GOT3 (cell line): Measurements from ENCODE around the gene RMDN3.
A peak's percentile ranks its signal among the peaks of the same experiment; 100 is the strongest.

Source experiments
- DNase-seq: peaks from one replicate; lab custom pipeline; 2025; ENCODE audit warnings: mixed read lengths; lab: John Stamatoyannopoulos, UW

The RMDN3 gene

DNA sequence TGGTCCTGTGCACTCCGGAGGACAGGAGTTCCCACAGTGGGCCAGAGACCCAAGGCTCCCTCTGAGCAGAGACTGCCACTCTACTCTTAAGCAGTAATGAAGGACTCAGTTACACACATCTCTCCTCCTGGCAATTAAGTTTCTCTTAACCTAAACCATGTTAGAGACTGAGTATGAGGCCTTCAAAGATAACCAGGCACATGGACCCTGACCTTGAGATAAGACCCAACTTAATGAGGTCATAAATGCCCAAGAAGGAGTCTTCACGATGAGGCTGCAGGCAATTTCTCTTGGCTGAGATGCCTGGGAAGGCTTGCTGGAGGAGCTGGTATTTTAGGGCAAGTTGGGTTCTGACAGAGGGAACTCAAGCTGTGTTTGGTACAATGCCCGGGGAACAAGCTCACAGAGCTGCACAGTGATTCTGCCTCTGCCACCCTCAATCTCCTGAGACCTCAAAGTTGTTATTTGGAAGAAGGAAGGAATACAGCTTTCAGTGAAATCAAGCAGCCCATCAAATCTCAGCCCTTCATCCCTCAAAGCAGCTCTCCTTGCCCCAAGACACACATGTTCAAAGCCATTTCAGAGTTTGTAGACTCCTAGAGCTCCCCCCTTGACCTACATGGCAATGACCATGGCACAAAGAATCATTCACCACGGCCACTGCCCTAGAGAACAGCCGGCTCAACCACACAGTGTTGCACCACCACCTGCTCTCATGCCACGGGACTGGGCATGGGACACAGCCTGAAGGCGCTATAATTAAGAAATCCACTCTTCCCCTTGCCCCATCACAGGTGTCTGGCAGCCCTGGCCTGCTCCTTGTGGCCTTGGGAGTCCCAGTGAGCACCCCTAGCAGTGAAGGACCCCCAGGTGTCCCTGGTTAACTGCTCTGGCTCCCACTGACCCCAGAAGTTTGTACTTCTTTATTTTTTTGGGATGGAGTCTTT lies 7.1 kb downstream of the RMDN3 start:
- DNase-seq: no peak

GRCh38 chr15:40746916-40747418 lies 8.1 kb downstream of the RMDN3 start:
- no peak for DNase-seq

- no peak for DNase-seq
These were observed 10.3 kb downstream of the RMDN3 start for GRCh38 chr15:40744815-40745152.

GRCh38 chr15:40743921-40744814 lies 10.9 kb downstream of the RMDN3 start:
- peak; percentile 22 for DNase-seq

- no peak for DNase-seq
These were observed 11.6 kb downstream of the RMDN3 start for GRCh38 chr15:40743485-40743901.

DNA sequence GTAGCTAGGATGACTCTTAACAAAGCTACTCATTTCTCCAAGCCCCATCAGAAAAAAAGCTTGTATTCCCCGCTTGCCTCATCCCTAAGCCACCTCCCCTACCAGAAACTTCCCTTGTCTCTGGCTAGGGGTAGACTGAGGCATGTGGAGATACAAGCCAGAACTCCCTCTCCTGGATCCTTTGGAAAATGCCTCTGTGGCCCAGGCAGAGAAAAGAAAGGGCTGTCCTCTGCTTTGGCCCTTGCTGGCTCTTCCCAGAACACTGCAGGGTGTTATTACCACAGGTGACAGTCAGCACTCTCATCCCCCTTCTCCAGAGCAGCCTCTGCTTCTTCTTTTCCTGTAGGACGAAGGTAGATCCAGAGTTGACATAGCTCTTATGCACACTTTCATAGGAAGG lies 15.2 kb downstream of the RMDN3 start:
- no peak for DNase-seq

DNA sequence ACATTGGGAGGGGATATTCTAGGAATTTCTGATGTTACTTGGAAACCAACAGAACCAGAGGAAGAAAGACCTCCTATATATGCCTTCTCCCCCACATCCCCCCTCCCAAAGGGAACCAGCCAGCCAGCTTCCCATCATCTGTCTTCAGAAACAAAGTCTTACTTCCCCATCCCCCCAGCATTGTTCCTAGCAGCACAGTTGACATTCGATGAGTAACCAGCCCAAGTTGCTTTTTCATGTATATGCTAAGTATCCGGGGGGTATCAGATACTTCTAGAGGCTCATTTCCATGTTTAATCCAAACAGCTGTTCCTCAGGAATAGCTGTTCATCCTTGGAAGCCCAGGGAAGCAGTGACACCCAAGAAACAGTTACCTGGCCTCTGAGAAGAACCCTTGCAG lies 16.0 kb downstream of the RMDN3 start:
- DNase-seq: no peak

GRCh38 chr15:40737048-40737447 lies 18.0 kb downstream of the RMDN3 start:
- no peak for DNase-seq

GRCh38 chr15:40736575-40736974 lies 18.5 kb downstream of the RMDN3 start:
- DNase-seq: no peak

GRCh38 chr15:40731034-40731433 lies 24.0 kb downstream of the RMDN3 start:
- DNase-seq: no peak

DNA sequence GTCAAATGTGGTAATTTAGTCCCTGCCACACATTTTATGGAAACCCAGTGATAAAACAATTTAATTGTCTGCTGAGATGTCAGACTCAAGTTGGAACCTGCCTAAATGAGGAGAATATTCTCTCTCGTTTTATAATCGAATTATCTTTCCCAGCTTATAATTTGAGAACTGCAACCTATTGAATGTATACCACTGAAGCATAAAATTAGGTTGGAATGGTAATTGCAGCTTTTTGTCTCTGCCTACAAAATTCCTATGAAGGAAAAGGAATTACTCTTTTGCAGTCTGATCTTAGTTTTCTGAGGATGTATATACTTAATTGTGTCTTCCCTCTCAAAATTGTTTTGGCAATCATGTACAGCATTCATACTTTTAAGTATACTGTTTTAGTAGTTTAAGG lies 31.1 kb downstream of the RMDN3 start:
- no peak for DNase-seq

- DNase-seq: no peak
These were observed 32.1 kb downstream of the RMDN3 start for GRCh38 chr15:40722934-40723333.

DNA sequence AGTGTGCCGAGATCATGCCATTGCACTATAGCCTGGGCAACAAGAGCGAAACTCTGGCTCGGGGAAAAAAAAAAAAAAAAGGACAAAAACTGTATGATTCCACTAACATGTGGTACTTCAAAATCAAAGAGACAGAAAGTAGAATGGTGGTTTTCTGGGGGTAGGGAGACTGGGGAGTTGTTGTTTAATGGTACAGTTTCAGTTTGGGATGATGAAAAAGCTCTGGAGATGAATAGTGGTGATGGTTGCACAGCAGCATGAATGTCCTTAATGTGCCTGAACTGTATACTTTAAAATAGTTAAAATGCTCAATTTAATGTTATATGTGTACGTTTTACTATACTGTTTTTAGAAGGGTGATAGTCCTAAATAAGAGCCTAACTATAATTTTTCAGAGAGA lies 32.7 kb downstream of the RMDN3 start:
- no peak for DNase-seq

GRCh38 chr15:40721701-40722100 lies 33.4 kb downstream of the RMDN3 start:
- no peak for DNase-seq

DNA sequence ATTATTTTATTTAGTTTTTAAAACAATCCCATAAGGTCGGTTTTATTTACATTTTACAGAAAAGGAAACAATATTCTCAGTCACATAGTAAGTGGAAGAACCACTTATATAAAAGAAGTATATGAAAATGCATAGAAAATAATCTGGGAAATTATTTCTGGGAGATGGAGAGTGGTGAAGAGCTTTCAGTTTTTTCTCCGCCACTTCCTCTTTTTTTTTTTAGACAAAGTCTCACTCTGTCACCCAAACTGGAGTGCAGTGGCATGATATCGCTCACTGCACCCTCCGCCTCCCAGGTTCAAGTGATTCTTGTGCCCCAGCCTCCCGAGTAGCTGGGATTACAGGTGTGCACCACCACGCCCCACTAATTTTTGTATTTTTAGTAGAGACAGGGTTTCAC lies 38.9 kb downstream of the RMDN3 start:
- no peak for DNase-seq

GRCh38 chr15:40714144-40714543 lies 40.9 kb downstream of the RMDN3 start:
- no peak for DNase-seq

DNA sequence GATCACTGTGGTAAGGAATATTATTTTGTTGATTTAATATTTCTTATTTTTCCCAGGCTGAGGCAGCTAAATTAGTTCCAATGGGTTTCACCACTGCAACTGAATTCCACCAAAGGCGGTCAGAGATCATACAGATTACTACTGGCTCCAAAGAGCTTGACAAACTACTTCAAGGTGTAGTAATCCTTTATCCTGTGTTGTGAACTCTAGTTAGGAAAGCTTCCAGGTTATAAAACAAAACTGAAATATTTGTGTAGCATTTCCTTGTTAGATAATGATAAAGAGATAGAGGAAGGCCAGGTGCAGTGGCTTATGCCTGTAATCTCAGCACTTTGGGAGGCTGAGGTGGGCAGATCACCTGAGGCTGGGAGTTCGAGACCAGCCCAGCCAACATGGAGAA lies 48.9 kb downstream of the RMDN3 start:
- no peak for DNase-seq

- no peak for DNase-seq
These were observed 53.0 kb downstream of the RMDN3 start for GRCh38 chr15:40702077-40702476.

DNA sequence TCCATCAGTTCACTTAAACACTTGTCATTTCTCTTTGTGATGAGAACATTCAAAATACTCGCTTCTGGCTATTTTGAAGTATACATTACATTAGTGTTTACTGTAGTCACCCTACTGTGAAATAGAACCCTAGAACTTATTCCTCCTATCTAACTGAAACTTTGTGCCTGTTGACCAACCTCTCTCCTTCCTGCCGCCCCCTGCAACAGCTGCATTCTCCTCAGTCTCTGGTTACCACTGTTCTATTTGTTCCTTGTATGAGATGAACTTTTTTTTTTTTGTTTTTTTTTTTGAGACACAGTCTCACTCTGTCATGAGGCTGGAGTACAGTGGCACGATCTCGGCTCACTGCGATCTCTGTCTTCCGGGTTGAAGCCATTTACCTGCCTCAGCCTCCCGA lies 57.1 kb downstream of the RMDN3 start:
- no peak for DNase-seq

DNA sequence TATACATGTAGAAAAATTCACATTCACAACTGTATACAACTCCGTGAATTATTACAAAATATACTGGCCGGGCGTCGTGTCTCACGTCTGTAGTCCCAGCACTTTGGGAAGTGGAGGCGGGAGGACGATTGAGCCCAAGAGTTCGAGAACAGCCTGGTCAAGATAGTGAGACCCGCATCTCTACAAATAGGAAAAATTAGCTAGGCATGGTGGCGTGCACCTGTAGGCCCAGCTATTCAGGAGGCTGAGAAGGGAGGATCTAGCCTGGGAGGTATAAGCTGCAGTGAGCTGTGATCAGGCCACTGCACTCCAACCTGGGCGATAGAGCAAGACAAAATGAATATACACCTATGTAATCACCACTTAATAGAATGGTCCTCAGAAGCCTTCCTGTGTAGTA lies 58.8 kb downstream of the RMDN3 start:
- no peak for DNase-seq

GRCh38 chr15:40695469-40695890 lies 59.6 kb downstream of the RMDN3 start:
- DNase-seq: no peak

DNA sequence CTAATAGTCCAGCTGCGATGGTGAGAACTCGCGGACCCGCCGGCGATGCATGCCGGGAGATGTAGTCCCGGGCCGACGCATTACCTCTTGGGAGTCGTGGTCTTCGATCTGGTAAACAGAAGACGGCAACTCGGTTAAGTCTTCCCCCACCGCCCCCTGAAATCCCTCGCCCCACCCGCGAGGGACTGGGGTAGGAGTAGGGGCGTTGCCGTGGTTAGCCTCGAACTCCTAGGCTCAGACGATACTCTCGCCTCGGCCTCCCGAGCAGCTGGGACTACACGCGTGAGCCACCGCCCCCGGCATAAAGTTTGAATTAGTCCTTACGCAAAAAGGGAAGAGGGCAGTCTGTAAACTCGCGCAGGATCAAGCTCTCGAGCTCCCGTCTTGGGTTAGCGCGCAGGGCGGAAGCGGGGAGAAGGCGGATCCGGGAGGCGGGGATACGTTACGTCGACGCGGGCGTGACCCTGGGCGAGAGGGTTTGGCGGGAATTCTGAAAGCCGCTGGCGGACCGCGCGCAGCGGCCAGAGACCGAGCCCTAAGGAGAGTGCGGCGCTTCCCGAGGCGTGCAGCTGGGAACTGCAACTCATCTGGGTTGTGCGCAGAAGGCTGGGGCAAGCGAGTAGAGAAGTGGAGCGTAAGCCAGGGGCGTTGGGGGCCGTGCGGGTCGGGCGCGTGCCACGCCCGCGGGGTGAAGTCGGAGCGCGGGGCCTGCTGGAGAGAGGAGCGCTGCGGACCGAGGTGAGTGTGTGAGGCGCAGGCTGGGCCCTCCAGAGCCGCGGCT lies 60.2 kb downstream of the RMDN3 start, which contains the start of gene RAD51:
RAD51 (plus strand) TSS at position 487 of the 781 bp plus-strand sequence. CDS start 3,585 bp downstream, outside the sequence.
- peak; percentile 72 for DNase-seq
